ENCODE measurements around the gene MTHFD1L. TPM values are rescaled to one million over a fixed set of nuclear protein-coding genes. Genes with fewer than 3 reads are reported as not detected.

The MTHFD1L gene
- total and polyA plus RNA-seq, 2 of the 8 experiments (the other 6 are each of a cell fraction or from before 2014, with no cell fraction given) = 29.2 to 105 TPM

GRCh38 chr6:150977281-150977680, 111.8 kb downstream of the MTHFD1L start (continued):
- TF ChIP-seq HDAC2 (IDR thresholded peaks at IDR 0.05; ENCODE audit: borderline replicate concordance in 1 of 2, low read depth in 2 of 2, low read length in 2 of 2) (no peak), EGR1 (IDR thresholded peaks at IDR 0.05; ENCODE audit: borderline replicate concordance, low read depth, low read length) (no peak)

All from H1 (cell line).